CD4-positive, alpha-beta T cell treated with Interferon gamma for 1 hour (primary cell): ENCODE results near the gene CHRM5.
"Not testable (repeated sequence)": the region's sequence is repeated elsewhere in the genome, so short reads cannot be mapped to it uniquely, and the experiment has no call there.

Experiments
- DNase-seq: peaks from one replicate; pipeline ENCODE4 v3.0.0-alpha.2; 2020

CHRM5 gene

DNA sequence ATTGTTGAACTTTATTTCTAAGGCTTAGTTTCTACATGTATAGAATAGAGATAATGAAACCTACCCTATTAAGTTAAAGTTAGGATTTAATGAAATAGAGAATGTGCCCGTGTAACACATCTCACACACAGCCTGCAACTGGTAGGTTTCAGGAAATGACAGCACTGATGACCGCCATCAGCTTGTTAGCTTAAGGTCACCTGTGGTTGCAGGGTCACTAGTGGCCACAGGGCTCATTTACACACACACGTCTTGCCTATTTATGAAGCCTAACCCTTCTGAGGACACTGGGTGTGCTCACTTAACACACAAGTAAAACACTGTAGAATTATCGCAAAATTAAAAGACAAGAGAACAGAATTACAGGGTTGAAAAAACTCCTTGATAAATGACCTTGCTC, 20.1 kb downstream of the CHRM5 start:
- no peak for DNase-seq

- no peak for DNase-seq
These were observed 25.8 kb downstream of the CHRM5 start for GRCh38 chr15:33994005-33994615.

DNA sequence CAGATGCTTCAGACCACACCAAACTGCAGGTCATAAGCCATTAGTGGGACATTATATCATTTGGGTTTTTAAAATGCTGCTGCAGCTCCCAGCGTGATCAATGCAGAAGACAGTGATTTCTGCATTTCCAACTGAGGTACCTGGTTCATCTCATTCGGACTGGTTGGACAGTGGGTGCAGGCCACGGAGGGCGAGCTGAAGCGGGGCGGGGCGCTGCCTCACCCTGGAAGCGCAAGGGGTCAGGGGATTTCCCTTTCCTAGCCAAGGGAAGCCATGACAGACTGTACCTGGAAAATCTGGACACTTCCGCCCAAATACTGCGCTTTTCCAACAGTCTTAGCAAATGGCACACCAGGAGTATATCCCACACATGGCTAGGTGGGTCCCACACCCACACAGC, 27.4 kb downstream of the CHRM5 start:
- DNase-seq = not testable (repeated sequence)

DNA sequence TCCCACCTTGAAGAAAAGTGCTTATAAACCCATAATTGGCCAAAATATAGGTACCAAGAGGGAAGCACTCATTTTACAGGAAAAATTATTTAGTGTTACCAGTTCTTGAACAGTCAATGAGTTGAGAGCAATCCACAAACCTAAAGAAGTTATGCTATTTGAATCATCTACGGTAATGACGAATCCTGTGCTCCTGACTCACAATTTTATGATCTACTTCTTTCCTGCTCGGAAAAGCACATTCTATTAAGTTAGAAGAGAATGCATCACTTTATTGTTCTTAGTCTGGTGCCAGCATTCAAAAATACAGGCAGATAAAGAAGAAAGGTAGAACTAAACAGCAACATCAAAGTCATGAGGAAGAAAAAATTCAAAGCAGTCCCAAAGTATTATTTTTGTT, 33.2 kb downstream of the CHRM5 start:
- DNase-seq = no peak

DNA sequence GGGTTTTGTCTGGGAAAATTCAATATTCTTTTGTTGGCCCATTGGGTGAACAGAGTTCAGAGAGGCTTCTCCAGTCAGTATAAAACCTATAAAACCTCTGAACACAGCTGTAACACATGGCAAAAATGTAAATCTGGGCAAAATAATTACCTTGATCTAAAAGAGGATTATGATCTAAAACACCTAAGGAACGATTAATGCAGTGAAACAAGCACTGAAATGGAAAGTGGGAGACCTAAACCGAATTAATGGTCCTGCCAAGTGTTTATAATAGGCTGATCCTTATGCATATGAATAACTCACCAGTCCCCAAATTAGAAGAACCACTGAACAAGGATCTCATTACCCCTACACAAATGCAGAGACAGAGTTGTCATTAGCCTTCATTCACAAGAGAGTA, 38.1 kb downstream of the CHRM5 start:
- no peak for DNase-seq

GRCh38 chr15:34009656-34010055, 41.4 kb downstream of the CHRM5 start:
- no peak for DNase-seq

- no peak for DNase-seq
These were observed 42.6 kb downstream of the CHRM5 start for GRCh38 chr15:34010921-34011320.

DNA sequence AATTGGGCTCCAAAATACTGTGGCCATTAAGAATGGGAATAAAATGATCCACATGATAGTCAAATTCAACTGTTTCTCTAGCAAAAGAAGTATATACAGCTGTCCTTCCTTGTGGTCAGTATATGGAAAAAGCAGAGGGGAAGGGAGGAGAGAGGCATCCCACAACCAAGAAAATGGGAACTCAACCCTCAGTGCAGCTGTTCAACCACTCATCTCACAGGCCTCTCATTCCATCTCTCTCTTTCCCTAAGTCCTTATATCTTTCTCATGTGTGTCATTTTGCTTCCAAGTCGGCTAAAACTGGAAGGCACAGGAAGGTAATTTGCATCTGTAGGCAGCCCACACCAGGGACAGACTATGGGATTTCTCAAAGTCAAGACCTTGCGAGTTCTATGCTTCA, 43.2 kb downstream of the CHRM5 start:
- DNase-seq = no peak

DNA sequence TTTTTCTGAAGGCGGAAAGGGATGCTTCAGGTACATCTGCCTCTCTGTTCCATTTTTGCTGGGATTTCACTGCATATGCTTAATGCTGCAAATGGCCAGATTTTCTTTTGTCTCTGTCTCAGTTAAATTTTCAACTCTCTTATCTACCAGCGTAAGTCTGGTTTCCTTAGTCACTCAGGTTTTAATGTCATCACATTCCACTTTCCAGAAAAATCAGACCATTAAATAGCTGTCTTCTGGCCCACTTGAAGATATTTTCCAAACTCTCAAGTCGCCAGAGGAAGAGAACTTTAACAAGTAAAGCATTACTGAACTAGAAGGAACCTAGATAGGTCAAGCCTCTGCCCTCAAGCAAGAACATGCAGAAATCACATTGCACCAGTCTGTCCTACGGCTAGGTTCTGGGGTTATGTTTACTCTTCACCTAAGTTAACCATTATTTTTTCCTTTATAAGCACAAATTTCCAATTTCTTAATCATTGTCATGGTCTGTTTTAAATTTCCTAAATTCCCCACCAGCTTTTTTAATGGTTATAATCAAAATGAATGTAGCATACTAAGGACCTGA, 44.2 kb downstream of the CHRM5 start:
- no peak for DNase-seq

- no peak for DNase-seq
These were observed 45.4 kb downstream of the CHRM5 start for GRCh38 chr15:34013746-34014145.

GRCh38 chr15:34014556-34014955, 46.3 kb downstream of the CHRM5 start:
- DNase-seq = no peak

DNA sequence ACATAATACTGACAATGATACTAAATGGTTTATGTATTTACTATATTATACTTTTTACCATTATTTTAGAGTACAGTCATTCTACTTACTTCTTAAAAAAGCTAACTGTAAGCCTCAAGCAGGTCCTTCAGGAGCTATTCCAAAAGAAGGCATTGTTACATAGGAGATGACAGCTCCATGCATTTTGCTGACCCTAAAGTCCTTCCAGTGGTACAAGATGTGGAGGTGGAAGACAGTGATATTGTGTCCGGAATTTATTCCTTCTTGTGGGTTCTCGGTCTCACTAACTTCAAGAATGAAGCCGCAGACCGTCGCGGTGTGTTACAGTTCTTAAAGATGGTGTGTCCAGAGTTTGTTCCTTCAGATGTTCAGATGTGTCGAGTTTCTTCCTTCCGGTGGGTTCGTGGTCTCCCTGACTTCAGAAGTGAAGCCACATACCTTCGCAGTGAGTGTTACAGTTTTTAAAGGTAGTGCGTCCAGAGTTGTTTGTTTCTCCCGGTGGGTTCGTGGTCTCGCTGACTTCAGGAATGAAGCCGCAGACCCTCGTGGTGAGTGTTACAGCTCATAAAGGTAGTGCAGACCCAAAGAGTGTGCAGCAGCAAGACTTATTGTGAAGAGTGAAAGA, 49.8 kb downstream of the CHRM5 start:
- no peak for DNase-seq

- not testable (repeated sequence) for DNase-seq
These were observed 50.4 kb downstream of the CHRM5 start for GRCh38 chr15:34018738-34019137.

- no peak for DNase-seq
These were observed 51.2 kb downstream of the CHRM5 start for GRCh38 chr15:34019369-34019990.

GRCh38 chr15:34023907-34024306, 55.6 kb downstream of the CHRM5 start:
- DNase-seq = no peak

- no peak for DNase-seq
These were observed 57.0 kb downstream of the CHRM5 start for GRCh38 chr15:34025252-34025651.

- no peak for DNase-seq
These were observed 59.3 kb downstream of the CHRM5 start for GRCh38 chr15:34027606-34028005.

- no peak for DNase-seq
These were observed 63.9 kb downstream of the CHRM5 start for GRCh38 chr15:34031987-34032760.

- peak; percentile 75 for DNase-seq
These were observed 70.0 kb downstream of the CHRM5 start for GRCh38 chr15:34038023-34038870.

- DNase-seq = peak; percentile 41
These were observed 70.8 kb downstream of the CHRM5 start, which contains the start of gene AVEN for GRCh38 chr15:34038871-34039789. TSS of gene AVEN (minus strand) at chr15:34039204. CDS start at chr15:34039046, 158 bp downstream.

GRCh38 chr15:34039790-34040113, 71.5 kb downstream of the CHRM5 start:
- no peak for DNase-seq
